HEK293 (cell line): ENCODE measurements around the gene IQSEC1.

ENCODE experiments used
- GLI4 ChIP-seq: fragments of 450-650 bp; formaldehyde crosslinking; IDR thresholded peaks from 2 replicates; pipeline ENCODE4 v1.5.1; 2016; ENCODE audit warnings: missing biosample characterization, missing genetic modification characterization
- IKZF3 ChIP-seq: fragments of 450-650 bp; IDR thresholded peaks from 2 replicates; pipeline ENCODE4 v1.5.0; 2018; ENCODE audit warnings: missing biosample characterization, mild to moderate bottlenecking, missing genetic modification characterization, moderate library complexity
- KLF1 ChIP-seq: fragments of 450-650 bp; formaldehyde crosslinking; IDR thresholded peaks from 2 replicates; pipeline ENCODE4 v1.5.1; 2016; ENCODE audit warnings: missing biosample characterization, missing genetic modification characterization
- KLF16 ChIP-seq: fragments of 450-650 bp; formaldehyde crosslinking; IDR thresholded peaks from 2 replicates; pipeline ENCODE4 v1.5.1; 2017; ENCODE audit warnings: missing biosample characterization, missing genetic modification characterization
- OSR2 ChIP-seq: fragments of 450-650 bp; formaldehyde crosslinking; IDR thresholded peaks from 2 replicates; pipeline ENCODE4 v1.5.1; 2016; ENCODE audit warnings: missing biosample characterization, missing genetic modification characterization
- SP3 ChIP-seq: fragments of 450-650 bp; formaldehyde crosslinking; IDR thresholded peaks from 2 replicates; pipeline ENCODE4 v1.5.1; 2016; ENCODE audit warnings: missing biosample characterization, missing genetic modification characterization
- ZBTB7A ChIP-seq: fragments of 450-650 bp; formaldehyde crosslinking; IDR thresholded peaks from 2 replicates; pipeline ENCODE4 v1.5.1; 2016; ENCODE audit warnings: low read depth, missing biosample characterization, missing genetic modification characterization
- ZBTB8A ChIP-seq: fragments of 450-650 bp; formaldehyde crosslinking; IDR thresholded peaks from 2 replicates; pipeline ENCODE4 v1.5.1; 2016; ENCODE audit warnings: missing biosample characterization, missing genetic modification characterization
- ZNF10 ChIP-seq: fragments of 450-650 bp; formaldehyde crosslinking; IDR thresholded peaks from 2 replicates; pipeline ENCODE4 v1.5.1; 2017; ENCODE audit warnings: missing biosample characterization, missing genetic modification characterization
- ZNF146 ChIP-seq: fragments of 450-650 bp; formaldehyde crosslinking; IDR thresholded peaks from 2 replicates; pipeline ENCODE4 v1.5.1; 2016; ENCODE audit warnings: missing biosample characterization, missing genetic modification characterization
- ZNF341 ChIP-seq: fragments of 450-650 bp; formaldehyde crosslinking; IDR thresholded peaks from 2 replicates; pipeline ENCODE4; 2016; ENCODE audit warnings: low read depth, missing biosample characterization, missing genetic modification characterization
- ZNF501 ChIP-seq: fragments of 450-650 bp; formaldehyde crosslinking; IDR thresholded peaks from 2 replicates; pipeline ENCODE4 v1.5.1; 2016; ENCODE audit warnings: missing biosample characterization, missing genetic modification characterization
- ZNF529 ChIP-seq: fragments of 450-650 bp; formaldehyde crosslinking; IDR thresholded peaks from 2 replicates; pipeline ENCODE4 v1.5.1; 2017; ENCODE audit warnings: missing genetic modification characterization, missing biosample characterization; ENCODE audit not compliant: insufficient replicate concordance
- ZNF560 ChIP-seq: fragments of 450-650 bp; formaldehyde crosslinking; IDR thresholded peaks from 2 replicates; pipeline ENCODE4 v1.5.1; 2017; ENCODE audit warnings: missing biosample characterization, missing genetic modification characterization, borderline replicate concordance
- ZNF600 ChIP-seq: fragments of 450-650 bp; formaldehyde crosslinking; IDR thresholded peaks from 2 replicates; pipeline ENCODE4 v1.5.1; 2016; ENCODE audit warnings: missing biosample characterization, missing genetic modification characterization
- ZNF629 ChIP-seq: fragments of 450-650 bp; formaldehyde crosslinking; IDR thresholded peaks from 2 replicates; pipeline ENCODE4 v1.5.1; 2017; ENCODE audit warnings: missing biosample characterization, missing genetic modification characterization
- ZNF660 ChIP-seq: fragments of 450-650 bp; IDR thresholded peaks from 2 replicates; pipeline ENCODE4 v1.5.1; 2018; ENCODE audit warnings: missing biosample characterization, mild to moderate bottlenecking, missing genetic modification characterization
- TF ChIP-seq, protein P1 (sequence below): fragments of 450-650 bp; formaldehyde crosslinking; IDR thresholded peaks from 2 replicates; pipeline ENCODE4 v1.5.1; 2016; ENCODE audit warnings: missing biosample characterization, missing genetic modification characterization
- TF ChIP-seq, protein P2 (sequence below): fragments of 450-650 bp; formaldehyde crosslinking; IDR thresholded peaks from 2 replicates; pipeline ENCODE4 v1.5.1; 2016; ENCODE audit warnings: missing biosample characterization, missing genetic modification characterization, borderline replicate concordance
- TF ChIP-seq, protein P3 (sequence below): fragments of 450-650 bp; formaldehyde crosslinking; IDR thresholded peaks from 2 replicates; pipeline ENCODE4 v1.5.1; 2017; ENCODE audit warnings: missing biosample characterization, missing genetic modification characterization
- TF ChIP-seq, protein P4 (sequence below): fragments of 450-650 bp; formaldehyde crosslinking; IDR thresholded peaks from 2 replicates; pipeline ENCODE4 v1.5.1; 2016; ENCODE audit warnings: missing biosample characterization, missing genetic modification characterization, borderline replicate concordance
- TF ChIP-seq, protein P5 (sequence below): fragments of 450-650 bp; formaldehyde crosslinking; IDR thresholded peaks from 2 replicates; pipeline ENCODE4 v1.5.1; 2016; ENCODE audit warnings: missing biosample characterization, missing genetic modification characterization

Gene IQSEC1

DNA sequence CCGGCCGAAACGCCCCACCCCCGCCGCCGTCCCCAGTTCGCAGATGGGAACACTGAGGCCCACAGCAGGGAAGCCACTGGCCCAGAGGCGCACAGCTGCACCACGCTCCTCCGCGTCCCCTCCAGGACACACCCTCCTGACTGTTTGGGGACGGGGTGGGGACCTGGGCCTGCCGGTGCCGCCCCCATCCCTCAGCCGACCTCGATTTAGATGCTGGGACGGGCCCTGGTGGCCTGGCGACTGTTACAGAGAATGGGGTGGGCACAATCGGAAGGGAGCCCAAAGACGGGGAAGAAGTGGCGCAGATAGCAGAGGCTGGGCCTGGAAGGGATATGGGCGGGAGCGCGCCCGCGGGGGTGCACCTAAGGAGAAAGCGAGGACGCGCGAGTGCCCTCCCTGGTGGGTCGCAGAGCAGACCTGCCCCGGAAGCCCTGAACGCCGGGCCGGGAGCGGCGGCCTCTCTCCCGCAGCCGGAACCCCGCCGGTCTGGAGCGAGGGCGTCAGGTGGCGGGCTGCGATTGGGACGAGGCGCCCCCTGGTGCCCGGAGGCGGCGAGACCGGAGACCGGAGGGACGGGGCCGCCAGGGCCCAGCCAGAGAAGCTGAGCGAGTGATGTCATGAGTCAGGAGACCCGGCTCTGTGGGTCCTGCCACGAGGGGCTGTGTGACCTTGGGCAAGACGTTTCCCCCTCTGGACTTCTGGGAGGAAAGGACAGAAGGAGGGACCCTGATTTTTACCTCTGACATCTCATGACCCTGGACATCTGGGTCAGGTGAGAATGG, 78.4 kb downstream of the IQSEC1 start (continued):
- TF ChIP-seq, protein P1, sequence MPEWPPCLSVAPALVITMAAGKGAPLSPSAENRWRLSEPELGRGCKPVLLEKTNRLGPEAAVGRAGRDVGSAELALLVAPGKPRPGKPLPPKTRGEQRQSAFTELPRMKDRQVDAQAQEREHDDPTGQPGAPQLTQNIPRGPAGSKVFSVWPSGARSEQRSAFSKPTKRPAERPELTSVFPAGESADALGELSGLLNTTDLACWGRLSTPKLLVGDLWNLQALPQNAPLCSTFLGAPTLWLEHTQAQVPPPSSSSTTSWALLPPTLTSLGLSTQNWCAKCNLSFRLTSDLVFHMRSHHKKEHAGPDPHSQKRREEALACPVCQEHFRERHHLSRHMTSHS: no peak
- TF ChIP-seq ZNF341 (tag by site-specific recombination): no peak
- TF ChIP-seq, protein P2, sequence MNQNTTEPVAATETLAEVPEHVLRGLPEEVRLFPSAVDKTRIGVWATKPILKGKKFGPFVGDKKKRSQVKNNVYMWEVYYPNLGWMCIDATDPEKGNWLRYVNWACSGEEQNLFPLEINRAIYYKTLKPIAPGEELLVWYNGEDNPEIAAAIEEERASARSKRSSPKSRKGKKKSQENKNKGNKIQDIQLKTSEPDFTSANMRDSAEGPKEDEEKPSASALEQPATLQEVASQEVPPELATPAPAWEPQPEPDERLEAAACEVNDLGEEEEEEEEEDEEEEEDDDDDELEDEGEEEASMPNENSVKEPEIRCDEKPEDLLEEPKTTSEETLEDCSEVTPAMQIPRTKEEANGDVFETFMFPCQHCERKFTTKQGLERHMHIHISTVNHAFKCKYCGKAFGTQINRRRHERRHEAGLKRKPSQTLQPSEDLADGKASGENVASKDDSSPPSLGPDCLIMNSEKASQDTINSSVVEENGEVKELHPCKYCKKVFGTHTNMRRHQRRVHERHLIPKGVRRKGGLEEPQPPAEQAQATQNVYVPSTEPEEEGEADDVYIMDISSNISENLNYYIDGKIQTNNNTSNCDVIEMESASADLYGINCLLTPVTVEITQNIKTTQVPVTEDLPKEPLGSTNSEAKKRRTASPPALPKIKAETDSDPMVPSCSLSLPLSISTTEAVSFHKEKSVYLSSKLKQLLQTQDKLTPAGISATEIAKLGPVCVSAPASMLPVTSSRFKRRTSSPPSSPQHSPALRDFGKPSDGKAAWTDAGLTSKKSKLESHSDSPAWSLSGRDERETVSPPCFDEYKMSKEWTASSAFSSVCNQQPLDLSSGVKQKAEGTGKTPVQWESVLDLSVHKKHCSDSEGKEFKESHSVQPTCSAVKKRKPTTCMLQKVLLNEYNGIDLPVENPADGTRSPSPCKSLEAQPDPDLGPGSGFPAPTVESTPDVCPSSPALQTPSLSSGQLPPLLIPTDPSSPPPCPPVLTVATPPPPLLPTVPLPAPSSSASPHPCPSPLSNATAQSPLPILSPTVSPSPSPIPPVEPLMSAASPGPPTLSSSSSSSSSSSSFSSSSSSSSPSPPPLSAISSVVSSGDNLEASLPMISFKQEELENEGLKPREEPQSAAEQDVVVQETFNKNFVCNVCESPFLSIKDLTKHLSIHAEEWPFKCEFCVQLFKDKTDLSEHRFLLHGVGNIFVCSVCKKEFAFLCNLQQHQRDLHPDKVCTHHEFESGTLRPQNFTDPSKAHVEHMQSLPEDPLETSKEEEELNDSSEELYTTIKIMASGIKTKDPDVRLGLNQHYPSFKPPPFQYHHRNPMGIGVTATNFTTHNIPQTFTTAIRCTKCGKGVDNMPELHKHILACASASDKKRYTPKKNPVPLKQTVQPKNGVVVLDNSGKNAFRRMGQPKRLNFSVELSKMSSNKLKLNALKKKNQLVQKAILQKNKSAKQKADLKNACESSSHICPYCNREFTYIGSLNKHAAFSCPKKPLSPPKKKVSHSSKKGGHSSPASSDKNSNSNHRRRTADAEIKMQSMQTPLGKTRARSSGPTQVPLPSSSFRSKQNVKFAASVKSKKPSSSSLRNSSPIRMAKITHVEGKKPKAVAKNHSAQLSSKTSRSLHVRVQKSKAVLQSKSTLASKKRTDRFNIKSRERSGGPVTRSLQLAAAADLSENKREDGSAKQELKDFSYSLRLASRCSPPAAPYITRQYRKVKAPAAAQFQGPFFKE (tag by site-specific recombination): 0 out of 2 replicates have a peak, but pooled peaks have one; percentile 35
- TF ChIP-seq ZNF146 (tag by site-specific recombination): no peak
- TF ChIP-seq SP3 (tag by site-specific recombination): peak; percentile 82
- peak; percentile 69; the same call in 1 of the 2 replicates for TF ChIP-seq ZNF501 (tag by site-specific recombination)
- TF ChIP-seq KLF1 (tag by site-specific recombination): peak; percentile 96
- TF ChIP-seq, protein P3, sequence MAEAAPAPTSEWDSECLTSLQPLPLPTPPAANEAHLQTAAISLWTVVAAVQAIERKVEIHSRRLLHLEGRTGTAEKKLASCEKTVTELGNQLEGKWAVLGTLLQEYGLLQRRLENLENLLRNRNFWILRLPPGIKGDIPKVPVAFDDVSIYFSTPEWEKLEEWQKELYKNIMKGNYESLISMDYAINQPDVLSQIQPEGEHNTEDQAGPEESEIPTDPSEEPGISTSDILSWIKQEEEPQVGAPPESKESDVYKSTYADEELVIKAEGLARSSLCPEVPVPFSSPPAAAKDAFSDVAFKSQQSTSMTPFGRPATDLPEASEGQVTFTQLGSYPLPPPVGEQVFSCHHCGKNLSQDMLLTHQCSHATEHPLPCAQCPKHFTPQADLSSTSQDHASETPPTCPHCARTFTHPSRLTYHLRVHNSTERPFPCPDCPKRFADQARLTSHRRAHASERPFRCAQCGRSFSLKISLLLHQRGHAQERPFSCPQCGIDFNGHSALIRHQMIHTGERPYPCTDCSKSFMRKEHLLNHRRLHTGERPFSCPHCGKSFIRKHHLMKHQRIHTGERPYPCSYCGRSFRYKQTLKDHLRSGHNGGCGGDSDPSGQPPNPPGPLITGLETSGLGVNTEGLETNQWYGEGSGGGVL (tag by site-specific recombination): peak; percentile 59
- TF ChIP-seq IKZF3 (tag by site-specific recombination): peak; percentile 60
- peak; percentile 70; the same call in 1 of the 2 replicates for TF ChIP-seq ZBTB7A
- peak; percentile 40 for TF ChIP-seq ZNF10 (tag by site-specific recombination)
- TF ChIP-seq OSR2: peak; percentile 33; the same call in 1 of the 2 replicates
- no peak for TF ChIP-seq ZNF529 (tag by site-specific recombination)
- TF ChIP-seq ZNF560 (tag by site-specific recombination): no peak
- TF ChIP-seq, protein P4, sequence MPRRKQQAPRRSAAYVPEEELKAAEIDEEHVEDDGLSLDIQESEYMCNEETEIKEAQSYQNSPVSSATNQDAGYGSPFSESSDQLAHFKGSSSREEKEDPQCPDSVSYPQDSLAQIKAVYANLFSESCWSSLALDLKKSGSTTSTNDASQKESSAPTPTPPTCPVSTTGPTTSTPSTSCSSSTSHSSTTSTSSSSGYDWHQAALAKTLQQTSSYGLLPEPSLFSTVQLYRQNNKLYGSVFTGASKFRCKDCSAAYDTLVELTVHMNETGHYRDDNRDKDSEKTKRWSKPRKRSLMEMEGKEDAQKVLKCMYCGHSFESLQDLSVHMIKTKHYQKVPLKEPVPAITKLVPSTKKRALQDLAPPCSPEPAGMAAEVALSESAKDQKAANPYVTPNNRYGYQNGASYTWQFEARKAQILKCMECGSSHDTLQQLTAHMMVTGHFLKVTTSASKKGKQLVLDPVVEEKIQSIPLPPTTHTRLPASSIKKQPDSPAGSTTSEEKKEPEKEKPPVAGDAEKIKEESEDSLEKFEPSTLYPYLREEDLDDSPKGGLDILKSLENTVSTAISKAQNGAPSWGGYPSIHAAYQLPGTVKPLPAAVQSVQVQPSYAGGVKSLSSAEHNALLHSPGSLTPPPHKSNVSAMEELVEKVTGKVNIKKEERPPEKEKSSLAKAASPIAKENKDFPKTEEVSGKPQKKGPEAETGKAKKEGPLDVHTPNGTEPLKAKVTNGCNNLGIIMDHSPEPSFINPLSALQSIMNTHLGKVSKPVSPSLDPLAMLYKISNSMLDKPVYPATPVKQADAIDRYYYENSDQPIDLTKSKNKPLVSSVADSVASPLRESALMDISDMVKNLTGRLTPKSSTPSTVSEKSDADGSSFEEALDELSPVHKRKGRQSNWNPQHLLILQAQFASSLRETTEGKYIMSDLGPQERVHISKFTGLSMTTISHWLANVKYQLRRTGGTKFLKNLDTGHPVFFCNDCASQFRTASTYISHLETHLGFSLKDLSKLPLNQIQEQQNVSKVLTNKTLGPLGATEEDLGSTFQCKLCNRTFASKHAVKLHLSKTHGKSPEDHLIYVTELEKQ (tag by site-specific recombination): no peak
- TF ChIP-seq GLI4 (tag by site-specific recombination): peak; percentile 79; the same call in 1 of the 2 replicates
- TF ChIP-seq, protein P5, sequence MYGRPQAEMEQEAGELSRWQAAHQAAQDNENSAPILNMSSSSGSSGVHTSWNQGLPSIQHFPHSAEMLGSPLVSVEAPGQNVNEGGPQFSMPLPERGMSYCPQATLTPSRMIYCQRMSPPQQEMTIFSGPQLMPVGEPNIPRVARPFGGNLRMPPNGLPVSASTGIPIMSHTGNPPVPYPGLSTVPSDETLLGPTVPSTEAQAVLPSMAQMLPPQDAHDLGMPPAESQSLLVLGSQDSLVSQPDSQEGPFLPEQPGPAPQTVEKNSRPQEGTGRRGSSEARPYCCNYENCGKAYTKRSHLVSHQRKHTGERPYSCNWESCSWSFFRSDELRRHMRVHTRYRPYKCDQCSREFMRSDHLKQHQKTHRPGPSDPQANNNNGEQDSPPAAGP (tag by site-specific recombination): peak; percentile 51; the same call in 1 of the 2 replicates
- peak; percentile 89 for TF ChIP-seq KLF16 (tag by site-specific recombination)
- TF ChIP-seq ZNF660 (tag by site-specific recombination): peak; percentile 93
- peak; percentile 99 for TF ChIP-seq ZNF600 (tag by site-specific recombination)
- TF ChIP-seq ZBTB8A: peak; percentile 97
- peak; percentile 83 for TF ChIP-seq ZNF629 (tag by site-specific recombination)
